ENCODE data around the gene REPS1. TPM values are rescaled to one million over a fixed set of nuclear protein-coding genes. Genes with fewer than 3 reads are reported as not detected.

Gene REPS1
- total RNA-seq, 1 experiment from 2014 or later: 74.4 TPM

- Mint-ChIP-seq H3K27me3 (ENCODE audit: low read depth) (no peaks in the 10 kb centered on the region), H3K9me3 (no peaks in the 10 kb centered on the region), H3K27ac (peak overlapping the region; percentile 6 to 88 (median 9); a peak in 5 of 7 replicates), H3K4me1 (peaks cover 59 to 62% of the 10 kb centered on the region in 2 experiments), H3K36me3 (ENCODE audit: insufficient read depth in 1 of 3, low read depth in 3 of 3) (no peaks in the 10 kb centered on the region), H3K4me3 (peak overlapping the region in 1 of 2 experiments; percentile 3; a peak in 1 of 5 replicates)
- H3K79me2 ChIP-seq (ENCODE audit: insufficient read depth, low read length): peaks cover 33% of the 10 kb centered on the region; the same call in 1 of the 2 replicates
- H3K4me2 ChIP-seq (ENCODE audit: insufficient read depth, insufficient read length, low read length): no peak overlapping the region
- H2BK20ac ChIP-seq (ENCODE audit: low read depth, low read length, poor library complexity, severe bottlenecking): no peak overlapping the region
- H4K5ac ChIP-seq (ENCODE audit: insufficient read length, low read depth, low read length): no peak overlapping the region
- H2BK12ac ChIP-seq (ENCODE audit: insufficient read length, low read depth, low read length): no peak overlapping the region
- no peaks in the 10 kb centered on the region for H3K9me3 ChIP-seq (ENCODE audit: control insufficient read depth, low read depth, low read length)
- no peak overlapping the region for H3T11ph ChIP-seq (ENCODE audit: low read length)
- H4K91ac ChIP-seq (ENCODE audit: insufficient read length, low read depth, low read length): no peak overlapping the region
- H3K27ac ChIP-seq (ENCODE audit: insufficient read length, low read depth, low read length): no peak overlapping the region
- H3K23me2 ChIP-seq (ENCODE audit: insufficient read length, low read depth, low read length, poor library complexity, severe bottlenecking): no peaks in the 10 kb centered on the region
- no peak overlapping the region for H2BK15ac ChIP-seq (ENCODE audit: low read depth, low read length)
- H2AK5ac ChIP-seq (ENCODE audit: insufficient read length, low read length): no peak overlapping the region
- no peak overlapping the region for H3K14ac ChIP-seq (ENCODE audit: insufficient read depth, low read length)
- H3K9ac ChIP-seq (ENCODE audit: extremely low read depth, insufficient read length, low read length): no peak overlapping the region
- no peak overlapping the region for H3K4ac ChIP-seq (ENCODE audit: low read depth, low read length)
- peaks cover 2% of the 10 kb centered on the region; the same call in 1 of the 2 replicates for H3K4me1 ChIP-seq (ENCODE audit: insufficient read depth, low read length)
- no peak for TF ChIP-seq CTCF (conservative IDR thresholded peaks at IDR 0.05)
- no peaks in the 10 kb centered on the region for H4K20me1 ChIP-seq (ENCODE audit: control insufficient read depth, insufficient read depth, insufficient read length)
- no CpG with 5 or more reads among the region's 2 CpGs for WGBS (ENCODE audit: extremely low coverage, insufficient read length, low lambda C conversion rate)
- H3K23ac ChIP-seq (ENCODE audit: insufficient read length, low read depth, low read length): no peak overlapping the region
- no peak overlapping the region for H3K56ac ChIP-seq (ENCODE audit: insufficient read length, low read depth, low read length)
- no peaks in the 10 kb centered on the region for H3K27me3 ChIP-seq (ENCODE audit: insufficient read depth, low read length)
- H2BK120ac ChIP-seq (ENCODE audit: low read depth, low read length, poor library complexity, severe bottlenecking): no peak overlapping the region
- no peak overlapping the region for H3K18ac ChIP-seq (ENCODE audit: insufficient read length, low read depth, low read length)
- H2AFZ ChIP-seq (ENCODE audit: low read length): no peak overlapping the region
- H3K79me1 ChIP-seq (ENCODE audit: insufficient read depth, low read depth, low read length, poor library complexity, severe bottlenecking): no peaks in the 10 kb centered on the region
- no peak overlapping the region for H4K8ac ChIP-seq (replicated peaks; ENCODE audit: insufficient read length, low read depth, low read length)
- no peak overlapping the region for H2BK5ac ChIP-seq (ENCODE audit: insufficient read length, low read length)
- no peak for DNase-seq
Measured at GRCh38 chr6:138979365-138979764, 8.7 kb downstream of the REPS1 start.
